GM23338 (cell line): Measurements from ENCODE around the gene EPHX1.

Experiments
- CREB1 ChIP-seq: fragments of 250-450 bp; sonication (Bioruptor Pico); IDR thresholded peaks from 2 replicates; pipeline ENCODE4 v1.5.0; 2020; ENCODE audit warnings: low read depth, mild to moderate bottlenecking, moderate library complexity
- EZH2phosphoT487 ChIP-seq: fragments of 200-600 bp; sonication (generic); IDR thresholded peaks from one replicate; pipeline ENCODE4 v1.8.1; 2018; ENCODE audit warnings: antibody characterized with exemption; ENCODE audit not compliant: unreplicated experiment

DNA sequence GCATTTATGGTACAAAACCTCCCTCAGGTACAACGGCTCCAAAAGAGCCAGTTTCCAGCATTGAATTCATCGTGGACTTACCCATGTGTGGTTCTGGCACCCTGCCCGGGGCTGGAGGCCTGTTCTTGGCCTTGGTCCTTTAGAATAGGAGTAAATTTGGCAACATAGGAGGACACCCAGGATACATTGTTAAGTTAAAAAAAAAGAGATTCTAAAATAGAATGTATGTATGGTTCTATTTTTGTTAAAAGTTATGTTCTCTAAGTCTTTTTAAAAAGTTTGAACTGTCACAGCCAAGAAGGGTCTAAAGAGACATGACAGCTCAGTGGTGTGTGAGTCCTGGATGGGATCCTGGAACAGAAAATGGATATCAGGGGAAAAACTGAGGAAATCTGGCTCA lies 25.9 kb downstream of the EPHX1 start:
- TF ChIP-seq EZH2phosphoT487 (no peak), CREB1 (CRISPR knock-in tag) (no peak)
